Body of pancreas (tissue), 4 donors: ENCODE data around the gene POLD2.

Experiments used
- CTCF ChIP-seq, 7 experiments: fragments of 450-650 bp in 4 of 7; fragments of 200-600 bp in 3 of 7; sonication (generic) in 3 of 7; IDR thresholded peaks; one replicate each; pipeline ENCODE4 v1.5.1; 2016 to 2019; ENCODE audit warnings: antibody characterized with exemption in 7 of 7
- POLR2A ChIP-seq, 3 donors: fragments of 450-650 bp; IDR thresholded peaks; one replicate each; pipeline ENCODE4 v1.6.1; 2016; ENCODE audit warnings: antibody characterized with exemption in 3 of 3, mild to moderate bottlenecking in 2 of 3

GRCh38 chr7:44116789-44117666 lies 6.3 kb downstream of the POLD2 start:
- TF ChIP-seq CTCF (IDR thresholded peaks at IDR 0.05) (no peak), POLR2A (IDR thresholded peaks at IDR 0.05) (no peak)
